Caco-2 (cell line): ENCODE data around the gene SDK2. TPM values are rescaled to one million over a fixed set of nuclear protein-coding genes. Genes with fewer than 3 reads are reported as not detected.

Experiments
- BruUV-seq: library from RNA; stranded (reverse); fragments of 400-500 nt; replicated peaks from 2 replicates; lab custom pipeline; 2021; lab: Mats Ljungman, UMichigan
- CTCF ChIA-PET: fragments of 300-600 bp; sonication (Branson Sonifier 250); formaldehyde crosslinking; loops from one replicate; lab custom pipeline; 2022; ENCODE audit warnings: antibody characterized with exemption; lab: Charles Lee
- POLR2A ChIA-PET: fragments of 300-600 bp; sonication (Branson Sonifier 250); formaldehyde crosslinking; loops from one replicate; lab custom pipeline; 2022; ENCODE audit warnings: antibody characterized with exemption; lab: Charles Lee
- DNase-seq, 2 experiments: peaks; one replicate each; pipeline versions ENCODE4 v3.0.0 to v3.0.0-alpha.2; 2020 to 2022
- H3K27me3 ChIP-seq: replicated peaks from 2 replicates; pipeline ENCODE4 v1.6.0; 2011; ENCODE audit warnings: low read length; ENCODE audit not compliant: control insufficient read depth, insufficient read depth
- H3K36me3 ChIP-seq: 2 replicates; pipeline ENCODE4 v1.5.1; 2011; ENCODE audit warnings: low read length; ENCODE audit not compliant: control insufficient read depth, insufficient read depth
- H3K4me1 ChIP-seq: fragments of 250-450 bp; sonication (Bioruptor Pico); 2 replicates; pipeline ENCODE4 v1.5.1; 2020; ENCODE audit warnings: mild to moderate bottlenecking
- H3K4me3 ChIP-seq: 2 replicates; pipeline ENCODE4 v1.5.1; 2011; ENCODE audit warnings: low read depth, mild to moderate bottlenecking, control low read depth, low read length
- H3K9me3 ChIP-seq: fragments of 250-450 bp; sonication (Bioruptor Pico); 2 replicates; pipeline ENCODE4 v1.5.1; 2020; ENCODE audit warnings: mild to moderate bottlenecking, moderate library complexity
- H3K27ac Mint-ChIP-seq: one replicate; pipeline ENCODE4 v1.8.0; 2022; ENCODE audit warnings: mixed read lengths; ENCODE audit not compliant: unreplicated experiment
- H3K27me3 Mint-ChIP-seq: one replicate; pipeline ENCODE4 v1.8.0; 2022; ENCODE audit warnings: mixed read lengths; ENCODE audit not compliant: insufficient read depth, unreplicated experiment
- H3K36me3 Mint-ChIP-seq: one replicate; pipeline ENCODE4 v1.8.0; 2022; ENCODE audit warnings: mild to moderate bottlenecking, mixed read lengths; ENCODE audit not compliant: insufficient read depth, unreplicated experiment
- H3K4me1 Mint-ChIP-seq: one replicate; pipeline ENCODE4 v1.8.0; 2022; ENCODE audit warnings: low read depth, mixed read lengths; ENCODE audit not compliant: unreplicated experiment
- H3K4me3 Mint-ChIP-seq: one replicate; pipeline ENCODE4 v1.8.0; 2022; ENCODE audit warnings: mild to moderate bottlenecking, moderate library complexity, mixed read lengths; ENCODE audit not compliant: unreplicated experiment
- H3K9me3 Mint-ChIP-seq: one replicate; pipeline ENCODE4 v1.8.0; 2022; ENCODE audit warnings: mixed read lengths; ENCODE audit not compliant: unreplicated experiment
- CTCF ChIP-seq, 2 experiments: fragments of 200-600 bp in 1 of 2; IDR thresholded peaks; 1 replicate in 1 of 2; 2 replicates in 1 of 2; pipeline versions ENCODE4 v1.5.1 to v1.8.0; 2011 to 2022; ENCODE audit warnings: antibody characterized with exemption in 1 of 2, control low read depth in 1 of 2, inconsistent platforms in 1 of 2, low read depth in 1 of 2, low read length in 1 of 2, mild to moderate bottlenecking in 1 of 2, moderate library complexity in 1 of 2; ENCODE audit not compliant: insufficient read depth in 1 of 2, severe bottlenecking in 1 of 2, unreplicated experiment in 1 of 2
- intact Hi-C: fragments of 100-400 bp; cut with micrococcal nuclease; formaldehyde crosslinking; loops from one replicate; pipeline ENCODE4 v1.10.0; 2022; ENCODE audit not compliant: unreplicated experiment
- total RNA-seq: library from RNA; stranded (reverse); gene quantifications from 2 replicates; pipeline ENCODE4 v1.2.3, GENCODE V29; 2022

Gene SDK2
- total RNA-seq, 1 experiment from 2014 or later = 0.09 TPM

GRCh38 chr17:73342050-73342522 is 302.2 kb downstream of the SDK2 start:
- BruUV-seq = no TSS peak
- no peak for DNase-seq
- no peaks in the 10 kb centered on the region for H3K36me3 ChIP-seq
- TF ChIP-seq CTCF (IDR thresholded peaks at IDR 0.05; ENCODE audit: insufficient read depth in 1 of 2, low read depth in 1 of 2, low read length in 1 of 2, severe bottlenecking in 1 of 2, unreplicated experiment in 1 of 2) = no peak
- ChIA-PET CTCF (interaction anchor here (0.6 kb wide), 1 partner anchor 852 kb away, joined by 6 read pairs; no protein-coding TSS in a partner anchor), POLR2A (no interaction called here)
- H3K27me3 ChIP-seq = no peaks in the 10 kb centered on the region
- H3K9me3 ChIP-seq = no peaks in the 10 kb centered on the region
- no peaks in the 10 kb centered on the region for H3K4me1 ChIP-seq
- Mint-ChIP-seq H3K27ac (no peak overlapping the region), H3K27me3 (no peaks in the 10 kb centered on the region), H3K4me3 (no peak overlapping the region), H3K4me1 (no peaks in the 10 kb centered on the region), H3K9me3 (no peaks in the 10 kb centered on the region), H3K36me3 (no peaks in the 10 kb centered on the region)
- no peak overlapping the region for H3K4me3 ChIP-seq
- intact Hi-C loops = no loop called here

- H3K27me3 Mint-ChIP-seq = no peaks in the 10 kb centered on the region
- ChIA-PET CTCF (interaction anchor here (0.6 kb wide), 1 partner anchor 852 kb away, joined by 6 read pairs; no protein-coding TSS in a partner anchor), POLR2A (no interaction called here)
- H3K36me3 Mint-ChIP-seq = no peaks in the 10 kb centered on the region
- TF ChIP-seq CTCF (IDR thresholded peaks at IDR 0.05; ENCODE audit: insufficient read depth in 1 of 2, low read depth in 1 of 2, low read length in 1 of 2, severe bottlenecking in 1 of 2, unreplicated experiment in 1 of 2) = no peak
- Histone ChIP-seq H3K4me1 (no peaks in the 10 kb centered on the region), H3K9me3 (no peaks in the 10 kb centered on the region), H3K4me3 (no peak overlapping the region), H3K36me3 (no peaks in the 10 kb centered on the region), H3K27me3 (no peaks in the 10 kb centered on the region)
- no peaks in the 10 kb centered on the region for H3K4me1 Mint-ChIP-seq
- no peak overlapping the region for H3K27ac Mint-ChIP-seq
- no peak overlapping the region for H3K4me3 Mint-ChIP-seq
- H3K9me3 Mint-ChIP-seq = no peaks in the 10 kb centered on the region
- no peak for DNase-seq
- BruUV-seq = no TSS peak
- intact Hi-C loops = no loop called here
Measured at GRCh38 chr17:73341350-73342049, 302.7 kb downstream of the SDK2 start.

- Mint-ChIP-seq H3K36me3 (no peaks in the 10 kb centered on the region), H3K9me3 (no peaks in the 10 kb centered on the region), H3K4me3 (no peak overlapping the region), H3K27ac (no peak overlapping the region), H3K27me3 (no peaks in the 10 kb centered on the region), H3K4me1 (no peaks in the 10 kb centered on the region)
- H3K4me3 ChIP-seq = no peak overlapping the region
- ChIA-PET CTCF (interaction anchor here (1.1 kb wide), 1 partner anchor 9 kb away, joined by 3 read pairs; no protein-coding TSS in a partner anchor), POLR2A (no interaction called here)
- BruUV-seq = no TSS peak
- no peaks in the 10 kb centered on the region for H3K27me3 ChIP-seq
- TF ChIP-seq CTCF (IDR thresholded peaks at IDR 0.05; ENCODE audit: insufficient read depth in 1 of 2, low read depth in 1 of 2, low read length in 1 of 2, severe bottlenecking in 1 of 2, unreplicated experiment in 1 of 2) = no peak
- DNase-seq = no peak
- no peaks in the 10 kb centered on the region for H3K36me3 ChIP-seq
- H3K9me3 ChIP-seq = no peaks in the 10 kb centered on the region
- H3K4me1 ChIP-seq = no peaks in the 10 kb centered on the region
- intact Hi-C loops = no loop called here
Measured at GRCh38 chr17:73340093-73340596, 304.1 kb downstream of the SDK2 start.
